IPS DF 6.9 (cell line): ENCODE measurements around the gene ADTRP.
A peak's percentile ranks its signal among the peaks of the same experiment; 100 is the strongest.

Experiments
- DNase-seq: peaks from one replicate; pipeline ENCODE4 v3.0.0-alpha.2; 2013; ENCODE audit warnings: low read depth, low spot score
- H3K27ac ChIP-seq: one replicate; pipeline ENCODE4 v1.5.1; 2013; ENCODE audit warnings: low read length, control low read depth
- H3K27me3 ChIP-seq: 2 replicates; pipeline ENCODE4 v1.6.1; 2013; ENCODE audit warnings: mild to moderate bottlenecking, low read length; ENCODE audit not compliant: control insufficient read depth, insufficient read depth
- H3K36me3 ChIP-seq: 2 replicates; pipeline ENCODE4 v1.6.1; 2013; ENCODE audit warnings: low read length; ENCODE audit not compliant: control insufficient read depth, insufficient read depth
- H3K4me1 ChIP-seq: 2 replicates; pipeline ENCODE4 v1.6.1; 2013; ENCODE audit warnings: low read length; ENCODE audit not compliant: control insufficient read depth, insufficient read depth
- H3K4me3 ChIP-seq: 2 replicates; pipeline ENCODE4 v1.5.1; 2013; ENCODE audit warnings: mild to moderate bottlenecking, low read length
- H3K9me3 ChIP-seq: 2 replicates; pipeline ENCODE4 v1.6.1; 2013; ENCODE audit warnings: low read length, inconsistent platforms; ENCODE audit not compliant: control insufficient read depth, insufficient read depth
- WGBS: extraction: QIAGEN DNeasy Blood & Tissue Kit; methylation state at CpG from one replicate; pipeline ENCODE4 v1.1.7; 2013; ENCODE audit warnings: mixed read lengths, missing lambda C conversion rate; ENCODE audit not compliant: insufficient read length, insufficient coverage; 5-methylcytosine and 5-hydroxymethylcytosine counted together

The ADTRP gene

GRCh38 chr6:11813606-11814005, 35.0 kb upstream of the ADTRP start:
- DNase-seq = no peak
- no peak overlapping the region for H3K27ac ChIP-seq
- H3K36me3 ChIP-seq = no peaks in the 10 kb centered on the region
- WGBS = no CpG with 5 or more reads among the region's 4 CpGs
- H3K9me3 ChIP-seq = no peaks in the 10 kb centered on the region
- H3K4me3 ChIP-seq = no peak overlapping the region
- H3K4me1 ChIP-seq = no peaks in the 10 kb centered on the region
- H3K27me3 ChIP-seq = no peaks in the 10 kb centered on the region

- H3K36me3 ChIP-seq = no peaks in the 10 kb centered on the region
- no peaks in the 10 kb centered on the region for H3K27me3 ChIP-seq
- no CpG with 5 or more reads among the region's 2 CpGs for WGBS
Measured at GRCh38 chr6:11812951-11813350, 34.3 kb upstream of the ADTRP start.

GRCh38 chr6:11812439-11812838, 33.8 kb upstream of the ADTRP start:
- Histone ChIP-seq H3K4me1 (no peaks in the 10 kb centered on the region), H3K9me3 (no peaks in the 10 kb centered on the region), H3K27ac (no peak overlapping the region), H3K4me3 (no peak overlapping the region), H3K36me3 (no peaks in the 10 kb centered on the region), H3K27me3 (no peaks in the 10 kb centered on the region)
- no peak for DNase-seq
- no CpG with 5 or more reads among the region's 1 CpG for WGBS

More at GRCh38 chr6:11812951-11813350, 34.3 kb upstream of the ADTRP start:
- Histone ChIP-seq H3K4me3 (no peak overlapping the region), H3K4me1 (no peaks in the 10 kb centered on the region), H3K27ac (no peak overlapping the region), H3K9me3 (no peaks in the 10 kb centered on the region)
- no peak for DNase-seq

GRCh38 chr6:11811644-11812264, 33.2 kb upstream of the ADTRP start:
- DNase-seq = no peak
- Histone ChIP-seq H3K36me3 (no peaks in the 10 kb centered on the region), H3K27ac (no peak overlapping the region), H3K4me1 (no peaks in the 10 kb centered on the region), H3K9me3 (no peaks in the 10 kb centered on the region), H3K27me3 (no peaks in the 10 kb centered on the region), H3K4me3 (no peak overlapping the region)
- WGBS = no CpG with 5 or more reads among the region's 3 CpGs

GRCh38 chr6:11810854-11811643, 32.4 kb upstream of the ADTRP start:
- H3K36me3 ChIP-seq = no peaks in the 10 kb centered on the region
- no peaks in the 10 kb centered on the region for H3K4me1 ChIP-seq
- no peak overlapping the region for H3K27ac ChIP-seq
- H3K27me3 ChIP-seq = no peaks in the 10 kb centered on the region
- WGBS = no CpG with 5 or more reads among the region's 12 CpGs
- no peak for DNase-seq
- H3K9me3 ChIP-seq = no peaks in the 10 kb centered on the region
- H3K4me3 ChIP-seq = no peak overlapping the region

- Histone ChIP-seq H3K4me3 (no peak overlapping the region), H3K27ac (no peak overlapping the region), H3K36me3 (no peaks in the 10 kb centered on the region), H3K4me1 (no peaks in the 10 kb centered on the region), H3K9me3 (no peaks in the 10 kb centered on the region), H3K27me3 (no peaks in the 10 kb centered on the region)
- no peak for DNase-seq
- no CpG with 5 or more reads among the region's 1 CpG for WGBS
Measured at GRCh38 chr6:11810039-11810541, 31.5 kb upstream of the ADTRP start.

- no CpG with 5 or more reads among the region's 8 CpGs for WGBS
- Histone ChIP-seq H3K27ac (no peak overlapping the region), H3K36me3 (no peaks in the 10 kb centered on the region), H3K4me3 (no peak overlapping the region), H3K27me3 (no peaks in the 10 kb centered on the region), H3K4me1 (0 out of 2 replicates have a peak, but pooled peaks cover 4% of the 10 kb centered on the region), H3K9me3 (no peaks in the 10 kb centered on the region)
- DNase-seq = no peak
Measured at GRCh38 chr6:11808054-11808453, 29.5 kb upstream of the ADTRP start.

GRCh38 chr6:11806561-11807317, 28.1 kb upstream of the ADTRP start:
- Histone ChIP-seq H3K27ac (no peak overlapping the region), H3K4me3 (no peak overlapping the region), H3K4me1 (0 out of 2 replicates have a peak, but pooled peaks cover 4% of the 10 kb centered on the region), H3K27me3 (no peaks in the 10 kb centered on the region), H3K36me3 (no peaks in the 10 kb centered on the region), H3K9me3 (no peaks in the 10 kb centered on the region)
- no peak for DNase-seq
- WGBS = no CpG with 5 or more reads among the region's 15 CpGs

- peak; percentile 18 for DNase-seq
- Histone ChIP-seq H3K4me1 (0 out of 2 replicates have a peak, but pooled peaks cover 4% of the 10 kb centered on the region), H3K27ac (no peak overlapping the region), H3K27me3 (no peaks in the 10 kb centered on the region), H3K36me3 (no peaks in the 10 kb centered on the region), H3K4me3 (no peak overlapping the region), H3K9me3 (no peaks in the 10 kb centered on the region)
- WGBS = no CpG with 5 or more reads among the region's 13 CpGs
Measured at GRCh38 chr6:11805259-11806053, 26.9 kb upstream of the ADTRP start.

GRCh38 chr6:11804701-11805100, 26.1 kb upstream of the ADTRP start:
- Histone ChIP-seq H3K27ac (no peak overlapping the region), H3K4me1 (0 out of 2 replicates have a peak, but pooled peaks cover 4% of the 10 kb centered on the region), H3K4me3 (no peak overlapping the region), H3K36me3 (no peaks in the 10 kb centered on the region), H3K9me3 (no peaks in the 10 kb centered on the region), H3K27me3 (no peaks in the 10 kb centered on the region)
- WGBS = no CpG with 5 or more reads among the region's 3 CpGs
- DNase-seq = no peak
